OCI-LY3 (cell line): ENCODE data around the gene CNTRL.
A peak's percentile ranks its signal among the peaks of the same experiment; 100 is the strongest.

Source experiments
- EZH2phosphoT487 ChIP-seq: fragments of 200-600 bp; shearing (Covaris generic); IDR thresholded peaks from 2 replicates; pipeline ENCODE4 v1.6.1; 2018; ENCODE audit warnings: antibody characterized with exemption, mixed run types, low read depth
- TF ChIP-seq, protein P1 (sequence below): fragments of 200-600, 300-600 bp; sonication (generic); IDR thresholded peaks from 2 replicates; pipeline ENCODE4 v1.5.1; 2014; ENCODE audit warnings: antibody characterized with exemption, low read length, low read depth

DNA sequence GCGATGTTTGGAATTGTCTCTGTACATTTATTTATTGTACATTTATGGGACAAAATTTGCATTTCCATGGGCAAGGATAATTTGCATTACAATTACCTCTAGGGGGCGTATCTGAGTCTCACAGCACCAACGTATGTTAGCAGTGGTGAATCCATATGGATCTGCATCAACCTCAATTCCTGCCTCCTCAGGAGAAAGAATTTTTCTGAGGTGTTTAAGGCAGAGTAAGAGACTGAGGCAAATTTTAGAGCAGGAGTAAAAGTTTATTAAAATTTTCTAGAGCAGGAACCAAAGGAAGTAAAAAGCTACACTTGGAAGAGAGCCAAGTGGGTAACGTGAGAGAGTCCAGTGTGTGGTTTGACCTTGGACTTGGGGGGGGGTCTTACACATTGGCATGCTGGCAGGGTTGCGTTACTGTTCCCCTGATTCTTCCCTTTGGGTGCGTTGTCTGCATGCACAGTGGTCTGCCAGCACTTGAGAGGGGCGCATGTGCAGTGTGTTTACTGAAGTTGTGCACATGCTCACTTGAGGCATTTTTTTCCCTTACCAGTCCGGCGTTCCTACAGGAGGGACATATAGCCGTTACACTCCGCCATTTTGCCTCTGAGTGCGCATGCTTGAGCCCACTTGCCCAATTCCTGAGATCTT lies 147.9 kb downstream of the CNTRL start:
- TF ChIP-seq, protein P1, sequence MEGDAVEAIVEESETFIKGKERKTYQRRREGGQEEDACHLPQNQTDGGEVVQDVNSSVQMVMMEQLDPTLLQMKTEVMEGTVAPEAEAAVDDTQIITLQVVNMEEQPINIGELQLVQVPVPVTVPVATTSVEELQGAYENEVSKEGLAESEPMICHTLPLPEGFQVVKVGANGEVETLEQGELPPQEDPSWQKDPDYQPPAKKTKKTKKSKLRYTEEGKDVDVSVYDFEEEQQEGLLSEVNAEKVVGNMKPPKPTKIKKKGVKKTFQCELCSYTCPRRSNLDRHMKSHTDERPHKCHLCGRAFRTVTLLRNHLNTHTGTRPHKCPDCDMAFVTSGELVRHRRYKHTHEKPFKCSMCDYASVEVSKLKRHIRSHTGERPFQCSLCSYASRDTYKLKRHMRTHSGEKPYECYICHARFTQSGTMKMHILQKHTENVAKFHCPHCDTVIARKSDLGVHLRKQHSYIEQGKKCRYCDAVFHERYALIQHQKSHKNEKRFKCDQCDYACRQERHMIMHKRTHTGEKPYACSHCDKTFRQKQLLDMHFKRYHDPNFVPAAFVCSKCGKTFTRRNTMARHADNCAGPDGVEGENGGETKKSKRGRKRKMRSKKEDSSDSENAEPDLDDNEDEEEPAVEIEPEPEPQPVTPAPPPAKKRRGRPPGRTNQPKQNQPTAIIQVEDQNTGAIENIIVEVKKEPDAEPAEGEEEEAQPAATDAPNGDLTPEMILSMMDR, result peak; percentile 76
- no peak for TF ChIP-seq EZH2phosphoT487
